ENCODE measurements around the gene UQCC3.

DNA sequence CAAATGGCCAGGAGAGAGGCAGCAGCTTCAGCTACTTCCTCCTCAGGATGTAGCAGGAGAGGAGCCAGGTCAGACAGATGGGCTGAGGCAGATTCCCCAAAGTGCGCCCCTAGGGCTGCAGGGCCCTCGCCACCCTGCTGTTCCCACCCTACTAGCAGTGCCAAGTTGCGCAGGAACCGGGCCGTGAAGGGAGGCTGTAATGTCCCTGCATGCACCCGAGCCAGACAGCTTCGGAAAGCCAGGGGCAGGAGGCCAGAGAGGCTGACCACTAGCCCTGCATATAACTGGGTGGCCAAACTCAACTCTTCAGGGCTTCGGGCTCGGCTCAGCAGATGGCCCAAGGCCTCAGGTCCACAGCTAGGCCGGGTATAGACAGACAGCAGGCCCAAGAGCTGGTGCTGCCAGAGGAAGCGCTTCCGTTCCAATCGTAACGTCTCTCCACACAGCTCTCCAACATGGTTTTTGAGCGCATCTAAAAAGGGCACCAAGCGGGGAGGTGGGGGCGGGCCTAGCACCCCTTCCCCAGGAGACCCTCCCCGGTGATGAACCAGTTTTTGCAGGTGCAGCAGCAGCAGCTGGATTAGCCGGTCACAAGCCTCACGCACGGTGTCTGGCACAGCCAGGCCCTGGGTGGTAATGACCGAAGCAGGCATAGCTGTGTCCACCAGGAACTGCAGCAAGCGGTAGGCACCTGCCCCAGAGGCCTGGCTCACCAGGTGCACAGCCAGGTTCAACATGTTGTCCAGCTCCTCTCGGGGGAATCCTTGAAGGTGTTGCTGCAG is 23.1 kb upstream of the UQCC3 start:
- no peak for TF ChIP-seq CTCF (IDR thresholded peaks at IDR 0.05)
- TF ChIP-seq POLR2A (IDR thresholded peaks at IDR 0.05), result no peak
